NCI-H446 (cell line): Measurements from ENCODE around the gene TMEM171.

Source experiments
- DNase-seq, 2 experiments: peaks; one replicate each; lab custom pipeline; 2025; lab: John Stamatoyannopoulos, UW

Gene TMEM171

GRCh38 chr5:73152411-73153388, 32.3 kb downstream of the TMEM171 start:
- DNase-seq, result no peak

GRCh38 chr5:73153513-73153912, 33.1 kb downstream of the TMEM171 start:
- DNase-seq, result no peak

GRCh38 chr5:73154208-73155006, 34.0 kb downstream of the TMEM171 start:
- DNase-seq, result no peak

- no peak for DNase-seq
These were observed 35.2 kb downstream of the TMEM171 start for GRCh38 chr5:73155271-73156222.

- DNase-seq, result no peak
These were observed 37.3 kb downstream of the TMEM171 start for GRCh38 chr5:73157414-73158303.

GRCh38 chr5:73158313-73158712, 37.9 kb downstream of the TMEM171 start:
- DNase-seq, result no peak

GRCh38 chr5:73160239-73160671, 39.9 kb downstream of the TMEM171 start:
- no peak for DNase-seq

GRCh38 chr5:73170522-73170921, 50.1 kb downstream of the TMEM171 start:
- DNase-seq, result no peak

GRCh38 chr5:73171495-73171894, 51.1 kb downstream of the TMEM171 start:
- DNase-seq, result no peak

GRCh38 chr5:73172951-73173350, 52.6 kb downstream of the TMEM171 start, which contains the start of gene TMEM174:
Gene TMEM174 (plus strand): TSS chr5:73173193. CDS start chr5:73173244, 51 bp downstream.
- no peak for DNase-seq

GRCh38 chr5:73174100-73174815, 53.9 kb downstream of the TMEM171 start:
- DNase-seq, result no peak

- DNase-seq, result no peak
These were observed 55.9 kb downstream of the TMEM171 start for GRCh38 chr5:73176250-73176649.

- no peak for DNase-seq
These were observed 57.9 kb downstream of the TMEM171 start for GRCh38 chr5:73178265-73178664.

- no peak for DNase-seq
These were observed 59.4 kb downstream of the TMEM171 start for GRCh38 chr5:73179730-73180129.

- DNase-seq, result no peak
These were observed 60.2 kb downstream of the TMEM171 start for GRCh38 chr5:73180566-73180965.
